Activated naive CD4-positive, alpha-beta T cell treated with anti-CD3 and anti-CD28 coated beads, Interleukin-2, amount 50 U/mL, for 72 hours (primary cell): ENCODE data around the gene OR6X1. TPM values are rescaled to one million over a fixed set of nuclear protein-coding genes. Genes with fewer than 3 reads are reported as not detected.
A peak's percentile ranks its signal among the peaks of the same experiment; 100 is the strongest.
"Not testable (repeated sequence)": the region's sequence is repeated elsewhere in the genome, so short reads cannot be mapped to it uniquely, and the experiment has no call there.

Source experiments
- ATAC-seq, 2 donors: fragments of 150-1000 bp; cut with Tn5 transposase; 2 replicates each; pipeline ENCODE4 v1.10.0; 2021; ENCODE audit warnings: mild to moderate bottlenecking in 2 of 2, moderate library complexity in 2 of 2
- DNase-seq, 2 donors: peaks; one replicate each; pipeline ENCODE4 v3.0.0; 2021 to 2022; ENCODE audit warnings: low spot score in 2 of 2
- H3K27ac Mint-ChIP-seq, 2 donors: one replicate each; pipeline ENCODE4 v1.8.0; 2022; ENCODE audit warnings: mild to moderate bottlenecking in 2 of 2, mixed read lengths in 2 of 2
- H3K36me3 Mint-ChIP-seq, 2 donors: one replicate each; pipeline ENCODE4 v1.8.0; 2022; ENCODE audit warnings: mixed read lengths in 2 of 2
- H3K9me3 Mint-ChIP-seq, 2 donors: one replicate each; pipeline ENCODE4 v1.8.0; 2022; ENCODE audit warnings: mixed read lengths in 2 of 2
- total RNA-seq, 2 donors: library from RNA; stranded (reverse); gene quantifications; one replicate each; pipeline ENCODE4 v1.2.3, GENCODE V29; 2022

The OR6X1 gene
- total RNA-seq, 2 donors from 2014 or later = not detected

DNA sequence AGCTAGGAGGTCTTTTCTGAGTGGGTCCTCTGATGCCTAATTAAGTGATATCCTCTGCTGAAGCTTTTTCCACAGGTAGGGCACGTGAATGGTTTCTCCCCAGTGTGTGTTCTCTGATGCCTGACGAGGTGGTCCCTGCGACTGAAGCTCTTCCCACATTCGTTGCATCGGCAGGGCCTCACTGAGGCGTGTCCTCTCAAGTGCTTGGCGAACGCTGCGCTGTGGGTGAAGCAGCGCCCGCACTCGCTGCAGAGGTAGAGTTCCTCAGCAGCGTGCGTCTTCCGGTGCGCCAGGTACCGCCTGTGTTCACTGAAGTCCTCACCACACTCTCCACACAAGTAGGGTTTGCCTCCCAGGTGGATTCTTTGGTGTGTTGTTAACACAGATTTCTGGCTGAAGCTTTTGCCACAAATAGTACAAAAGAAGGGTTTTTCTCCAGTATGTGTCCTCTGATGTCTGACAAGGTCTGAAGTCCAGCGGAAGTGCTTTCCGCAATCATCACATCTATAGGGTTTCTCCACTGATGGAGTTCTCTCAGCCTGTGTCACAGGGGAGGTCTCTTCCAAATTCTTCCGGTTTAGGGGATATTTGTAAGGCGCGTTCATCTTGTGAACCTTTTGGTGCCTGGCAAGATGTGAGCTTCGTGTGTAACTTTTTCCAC, 28.2 kb downstream of the OR6X1 start:
- DNase-seq (no peak), ATAC-seq (no peak)
- peaks cover 12 to 31% of the 10 kb centered on the region in 2 donors for H3K9me3 Mint-ChIP-seq
- H3K36me3 Mint-ChIP-seq = peaks cover 0 to 50% of the 10 kb centered on the region in 2 donors
- no peak overlapping the region for H3K27ac Mint-ChIP-seq

DNA sequence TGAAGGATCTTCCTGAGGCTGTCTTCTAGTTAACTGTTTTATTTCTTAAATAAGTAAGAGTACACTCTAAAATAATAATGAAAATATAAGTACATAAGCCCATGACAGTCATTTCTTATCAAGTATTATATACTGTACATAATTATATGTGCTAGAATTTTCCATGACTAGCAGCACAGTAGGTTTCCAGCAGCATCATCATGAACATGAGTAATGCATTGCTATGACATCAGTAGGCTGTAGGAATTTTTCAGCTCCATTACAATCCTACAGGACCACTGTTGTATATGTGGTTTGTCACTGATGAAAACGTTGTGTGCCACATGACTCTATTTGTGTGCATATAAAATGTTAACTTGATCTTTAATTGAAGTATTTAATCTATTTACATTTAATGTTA, 34.9 kb downstream of the OR6X1 start:
- DNase-seq (no peak), ATAC-seq (peak; percentile 26 to 46)
- peaks cover 0 to 9% of the 10 kb centered on the region in 2 donors for H3K36me3 Mint-ChIP-seq
- H3K27ac Mint-ChIP-seq = no peak overlapping the region
- peaks cover 0 to 1% of the 10 kb centered on the region in 2 donors for H3K9me3 Mint-ChIP-seq

- ATAC-seq (no peak), DNase-seq (no peak)
- H3K36me3 Mint-ChIP-seq = peaks cover 0 to 7% of the 10 kb centered on the region in 2 donors
- H3K27ac Mint-ChIP-seq = peak overlapping the region in 1 of 2 donors; percentile 5
- no peaks in the 10 kb centered on the region for H3K9me3 Mint-ChIP-seq
Measured at GRCh38 chr11:123718469-123718868, 35.8 kb downstream of the OR6X1 start.

GRCh38 chr11:123718063-123718462, 36.3 kb downstream of the OR6X1 start:
- Mint-ChIP-seq H3K36me3 (peaks cover 0 to 7% of the 10 kb centered on the region in 2 donors), H3K27ac (peak overlapping the region in 1 of 2 donors; percentile 5), H3K9me3 (no peaks in the 10 kb centered on the region)
- no peak for DNase-seq
- ATAC-seq = peak; percentile 26 to 86

DNA sequence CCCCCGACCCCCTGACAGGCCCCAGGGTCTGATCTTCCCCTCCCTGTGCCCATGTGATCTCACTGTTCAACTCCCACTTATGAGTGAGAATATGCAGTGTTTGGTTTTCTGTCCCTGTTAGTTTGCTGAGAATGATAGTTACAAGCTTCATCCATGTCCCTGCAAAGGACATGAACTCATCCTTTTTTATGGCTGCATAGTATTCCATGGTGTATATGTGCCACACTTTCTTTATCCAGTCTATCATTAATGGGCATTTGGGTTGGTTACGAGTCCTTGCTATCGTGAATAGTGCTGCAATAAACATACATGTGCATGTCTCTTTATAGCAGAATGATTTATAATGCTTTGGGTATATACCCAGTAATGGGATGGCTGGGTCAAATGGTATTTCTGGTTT, 41.7 kb downstream of the OR6X1 start:
- not testable (repeated sequence) for DNase-seq, H3K9me3 Mint-ChIP-seq, H3K36me3 Mint-ChIP-seq, ATAC-seq, H3K27ac Mint-ChIP-seq

DNA sequence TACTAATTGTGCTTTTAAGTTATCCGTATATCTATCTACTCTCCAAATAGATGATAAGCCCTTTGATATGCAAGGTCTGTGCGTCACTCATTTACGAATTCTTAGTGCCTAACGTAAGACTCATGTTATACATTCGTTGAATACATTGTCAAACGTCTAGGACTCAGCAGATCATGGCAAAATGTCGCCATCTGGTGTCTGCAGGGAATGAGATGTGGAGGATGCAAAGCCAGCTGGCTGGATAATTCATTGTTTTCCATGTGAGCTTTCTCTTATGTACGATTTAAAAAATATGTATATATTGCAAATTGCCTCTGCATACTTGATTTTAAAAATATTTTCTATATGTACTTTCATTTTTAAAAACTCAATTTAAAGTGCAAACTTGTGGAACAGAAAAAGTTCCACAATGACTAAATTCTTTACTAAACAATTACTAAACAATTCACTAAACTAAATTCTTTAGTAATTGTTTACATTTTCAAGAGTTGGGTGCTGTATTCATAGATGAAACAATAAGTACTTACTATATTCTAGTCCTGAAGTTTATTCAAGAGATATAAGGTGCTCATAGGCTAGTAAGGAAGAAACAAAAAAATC, 46.6 kb downstream of the OR6X1 start:
- DNase-seq = peak in 1 of 2 donors; percentile 65
- Mint-ChIP-seq H3K36me3 (no peaks in the 10 kb centered on the region), H3K27ac (no peak overlapping the region), H3K9me3 (no peaks in the 10 kb centered on the region)
- peak; percentile 47 to 81 for ATAC-seq

GRCh38 chr11:123707206-123707605, 47.1 kb downstream of the OR6X1 start:
- H3K9me3 Mint-ChIP-seq = no peaks in the 10 kb centered on the region
- DNase-seq (no peak), ATAC-seq (peak in 1 of 2 donors; percentile 11)
- no peak overlapping the region for H3K27ac Mint-ChIP-seq
- no peaks in the 10 kb centered on the region for H3K36me3 Mint-ChIP-seq

DNA sequence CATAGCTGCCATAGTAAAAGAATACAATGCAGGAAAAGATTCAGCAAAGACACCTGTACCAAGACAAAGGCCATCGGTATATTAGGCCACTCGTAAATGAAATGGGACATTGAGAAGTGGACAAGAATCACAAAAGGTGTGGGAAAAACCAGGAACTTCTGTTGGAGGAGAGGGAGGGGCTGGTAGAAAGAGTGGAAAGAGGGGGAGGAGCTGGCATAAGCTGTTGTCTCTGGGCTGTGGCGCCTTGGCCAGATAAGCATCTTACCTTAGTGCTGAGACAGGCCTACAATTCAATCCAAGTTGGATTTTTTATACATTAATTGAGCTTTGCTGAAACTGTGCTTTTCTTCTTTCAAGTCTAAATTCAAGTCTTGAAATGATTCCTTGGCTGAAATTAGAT, 50.0 kb downstream of the OR6X1 start:
- ATAC-seq (no peak), DNase-seq (no peak)
- Mint-ChIP-seq H3K36me3 (no peaks in the 10 kb centered on the region), H3K27ac (no peak overlapping the region), H3K9me3 (no peaks in the 10 kb centered on the region)

Other genes starting within 250 kb of the OR6X1 start
- under 1 TPM in 1 of 2 donors, not detected in 1; 0.06 TPM for gene SCN3B, start 99.9 kb downstream of the OR6X1 start, total RNA-seq
- 10 to 100 TPM in 1 of 2 donors, 1 to 10 TPM in 1; 6.9 to 12.2 TPM for gene ZNF202, start 12.9 kb downstream of the OR6X1 start, total RNA-seq
- not detected for gene OR6M1, start 51.8 kb upstream of the OR6X1 start, total RNA-seq
- not detected for gene TMEM225, start 131.2 kb upstream of the OR6X1 start, total RNA-seq
- gene OR8D4, start 147.6 kb upstream of the OR6X1 start, total RNA-seq = not detected
- not detected for gene OR4D5, start 185.1 kb upstream of the OR6X1 start, total RNA-seq
- gene OR6T1, start 189.3 kb upstream of the OR6X1 start, total RNA-seq = not detected
- not detected for gene OR10S1, start 223.3 kb upstream of the OR6X1 start, total RNA-seq
- not detected for gene OR10G6, start 240.6 kb upstream of the OR6X1 start, total RNA-seq